Stimulated activated CD8-positive, alpha-beta memory T cell treated with anti-CD3 and anti-CD28 coated beads, Interleukin-12 subunit alpha, Interleukin-12 subunit beta, amount 100 ng/mL, for 24 hours (primary cell): Measurements from ENCODE around the gene NINJ2.
"Not testable (repeated sequence)": the region's sequence is repeated elsewhere in the genome, so short reads cannot be mapped to it uniquely, and the experiment has no call there.

ENCODE experiments used
- DNase-seq: peaks from one replicate; pipeline ENCODE4 v3.0.0-alpha.2; 2020; ENCODE audit errors: extremely low read depth

Gene NINJ2

GRCh38 chr12:641321-641720, 21.9 kb downstream of the NINJ2 start:
- DNase-seq, result not testable (repeated sequence)

GRCh38 chr12:640773-641172, 22.5 kb downstream of the NINJ2 start:
- DNase-seq, result no peak

- DNase-seq, result no peak
Observed at GRCh38 chr12:639988-640387, 23.3 kb downstream of the NINJ2 start.

- no peak for DNase-seq
Observed at GRCh38 chr12:639566-639965, 23.7 kb downstream of the NINJ2 start.

- no peak for DNase-seq
Observed at GRCh38 chr12:638953-639557, 24.2 kb downstream of the NINJ2 start.

GRCh38 chr12:636632-637031, 26.6 kb downstream of the NINJ2 start:
- DNase-seq, result no peak

- DNase-seq, result no peak
Observed at GRCh38 chr12:633731-634130, 29.5 kb downstream of the NINJ2 start.

- no peak for DNase-seq
Observed at GRCh38 chr12:632102-632696, 31.0 kb downstream of the NINJ2 start.

- no peak for DNase-seq
Observed at GRCh38 chr12:630656-631632, 32.3 kb downstream of the NINJ2 start.

- not testable (repeated sequence) for DNase-seq
Observed at GRCh38 chr12:628742-629078, 34.5 kb downstream of the NINJ2 start.

GRCh38 chr12:627863-628741, 35.1 kb downstream of the NINJ2 start:
- DNase-seq, result no peak

- no peak for DNase-seq
Observed at GRCh38 chr12:627285-627684, 36.0 kb downstream of the NINJ2 start.

- DNase-seq, result no peak
Observed at GRCh38 chr12:625998-626397, 37.2 kb downstream of the NINJ2 start.

- no peak for DNase-seq
Observed at GRCh38 chr12:623865-624372, 39.3 kb downstream of the NINJ2 start.

- no peak for DNase-seq
Observed at GRCh38 chr12:623172-623864, 39.9 kb downstream of the NINJ2 start.

- DNase-seq, result no peak
Observed at GRCh38 chr12:622416-622815, 40.8 kb downstream of the NINJ2 start.

GRCh38 chr12:619346-619745, 43.9 kb downstream of the NINJ2 start:
- DNase-seq, result no peak

- no peak for DNase-seq
Observed at GRCh38 chr12:618605-619004, 44.6 kb downstream of the NINJ2 start.

GRCh38 chr12:617304-617915, 45.8 kb downstream of the NINJ2 start:
- no peak for DNase-seq

- DNase-seq, result no peak
Observed at GRCh38 chr12:615620-616019, 47.6 kb downstream of the NINJ2 start.
